CD4-positive, alpha-beta T cell (primary cell): ENCODE measurements around the gene ECHDC1. TPM values are rescaled to one million over a fixed set of nuclear protein-coding genes. Genes with fewer than 3 reads are reported as not detected.
"Not testable (repeated sequence)": the region's sequence is repeated elsewhere in the genome, so short reads cannot be mapped to it uniquely, and the experiment has no call there.

Source experiments
- ATAC-seq: fragments of 200-7000 bp; cut with Tn5 transposase; one replicate; pipeline ENCODE4 v1.10.0; 2022; ENCODE audit warnings: mild to moderate bottlenecking; ENCODE audit not compliant: poor library complexity
- CTCF ChIA-PET: fragments of 350-600 bp; sonication (Branson Sonifier 250); formaldehyde crosslinking; loops from one replicate; lab custom pipeline; 2021; ENCODE audit warnings: antibody characterized with exemption, inconsistent platforms; lab: Charles Lee
- POLR2A ChIA-PET: fragments of 350-600 bp; sonication (Branson Sonifier 250); formaldehyde crosslinking; loops from one replicate; lab custom pipeline; 2021; ENCODE audit warnings: antibody characterized with exemption, inconsistent platforms; lab: Charles Lee
- DNase-seq, 14 experiments: peaks; one replicate each; pipeline ENCODE4 v3.0.0-alpha.2; 2013 to 2020; ENCODE audit warnings: mixed read lengths in 2 of 14
- H3K27ac ChIP-seq, 2 donors: one replicate each; pipeline versions ENCODE4 v1.5.1 to v1.7.0; 2013; ENCODE audit warnings: low read length in 2 of 2, low read depth in 1 of 2, mild to moderate bottlenecking in 1 of 2
- H3K27me3 ChIP-seq, 2 experiments: 1 replicate in 1 of 2; 2 replicates in 1 of 2; pipeline versions ENCODE4 v1.6.1 to v1.7.0; 2013; ENCODE audit warnings: low read length in 2 of 2, control low read depth in 1 of 2, mild to moderate bottlenecking in 1 of 2, moderate library complexity in 1 of 2; ENCODE audit not compliant: insufficient read depth in 2 of 2, control insufficient read depth in 1 of 2
- H3K36me3 ChIP-seq: one replicate; pipeline ENCODE4 v1.6.1; 2013; ENCODE audit warnings: low read length, control low read depth; ENCODE audit not compliant: insufficient read depth
- H3K4me1 ChIP-seq: one replicate; pipeline ENCODE4 v1.6.1; 2013; ENCODE audit warnings: low read length, control low read depth; ENCODE audit not compliant: insufficient read depth
- H3K4me3 ChIP-seq: one replicate; pipeline ENCODE4 v1.5.1; 2013; ENCODE audit warnings: mild to moderate bottlenecking, low read length, moderate library complexity
- H3K9me3 ChIP-seq, 2 experiments: 1 replicate in 1 of 2; 2 replicates in 1 of 2; pipeline versions ENCODE4 v1.6.1 to v1.7.0; 2013; ENCODE audit warnings: low read length in 2 of 2, mild to moderate bottlenecking in 2 of 2, control low read depth in 1 of 2, moderate library complexity in 1 of 2; ENCODE audit not compliant: control insufficient read depth in 1 of 2, insufficient read depth in 1 of 2
- H3K27ac Mint-ChIP-seq: one replicate; pipeline ENCODE4 v1.8.0; 2020; ENCODE audit warnings: mixed read lengths
- H3K27me3 Mint-ChIP-seq: one replicate; pipeline ENCODE4 v1.8.0; 2021; ENCODE audit warnings: mixed read lengths
- H3K36me3 Mint-ChIP-seq: one replicate; pipeline ENCODE4 v1.8.0; 2021; ENCODE audit warnings: low read depth, mixed read lengths
- H3K4me1 Mint-ChIP-seq: one replicate; pipeline ENCODE4 v1.8.0; 2021; ENCODE audit warnings: low read depth, mixed read lengths
- H3K4me3 Mint-ChIP-seq: one replicate; pipeline ENCODE4 v1.8.0; 2020; ENCODE audit warnings: mild to moderate bottlenecking, mixed read lengths
- H3K9me3 Mint-ChIP-seq: one replicate; pipeline ENCODE4 v1.8.0; 2020; ENCODE audit warnings: mixed read lengths
- CTCF ChIP-seq: fragments of 200-600 bp; IDR thresholded peaks from one replicate; pipeline ENCODE4 v1.8.0; 2022; ENCODE audit warnings: antibody characterized with exemption, mild to moderate bottlenecking
- intact Hi-C, 2 experiments: fragments of 100-400 bp; cut with DNase I in 1 of 2; cut with micrococcal nuclease in 1 of 2; formaldehyde crosslinking; loops; one replicate each; pipeline versions ENCODE4 v1.15.1 to v1.9.0; 2023 to 2025; cut with DNase I, micrococcal nuclease
- total RNA-seq, 174 experiments: library from RNA in 2 of 174; stranded (reverse) in 2 of 174; gene quantifications; one replicate each; pipeline ENCODE4 v1.2.3 and lab custom pipeline; 2021 to 2026

The ECHDC1 gene
- total RNA-seq, 2 experiments from 2014 or later: 6.5 to 7.4 TPM

- no peak overlapping the region for H3K4me3 ChIP-seq
- H3K9me3 Mint-ChIP-seq: no peaks in the 10 kb centered on the region
- intact Hi-C loops: no loop called here
- no peak for TF ChIP-seq CTCF
- H3K9me3 ChIP-seq: no peaks in the 10 kb centered on the region
- no peaks in the 10 kb centered on the region for H3K36me3 Mint-ChIP-seq
- ATAC-seq (no peak), DNase-seq (no peak)
- no peak overlapping the region for H3K27ac Mint-ChIP-seq
- H3K27me3 ChIP-seq: no peaks in the 10 kb centered on the region
- ChIA-PET CTCF (interaction anchor here (1.0 kb wide), 1 partner anchor 178 kb away, joined by 4 read pairs; no protein-coding TSS in a partner anchor), POLR2A (no interaction called here)
- no peak overlapping the region for H3K4me3 Mint-ChIP-seq
- peaks cover 18% of the 10 kb centered on the region for H3K4me1 ChIP-seq
- H3K36me3 ChIP-seq: no peaks in the 10 kb centered on the region
- no peaks in the 10 kb centered on the region for H3K27me3 Mint-ChIP-seq
- H3K27ac ChIP-seq: no peak overlapping the region
- H3K4me1 Mint-ChIP-seq: peaks cover 48% of the 10 kb centered on the region
Observed at GRCh38 chr6:127338936-127339335, 4.5 kb downstream of the ECHDC1 start.

- DNase-seq (no peak), ATAC-seq (no peak)
- Mint-ChIP-seq H3K36me3 (peaks cover 20% of the 10 kb centered on the region), H3K27me3 (no peaks in the 10 kb centered on the region), H3K4me3 (no peak overlapping the region), H3K9me3 (no peaks in the 10 kb centered on the region), H3K4me1 (peaks cover 57% of the 10 kb centered on the region), H3K27ac (no peak overlapping the region)
- CTCF ChIA-PET: no interaction called here
- Histone ChIP-seq H3K4me1 (peaks cover 3% of the 10 kb centered on the region), H3K9me3 (no peaks in the 10 kb centered on the region), H3K4me3 (no peak overlapping the region), H3K27ac (no peak overlapping the region), H3K27me3 (no peaks in the 10 kb centered on the region), H3K36me3 (peaks cover 8% of the 10 kb centered on the region)
- POLR2A ChIA-PET: no interaction called here
- no peak for TF ChIP-seq CTCF
- intact Hi-C loops: no loop called here
Observed at GRCh38 chr6:127332383-127332961, 10.9 kb downstream of the ECHDC1 start.

GRCh38 chr6:127331256-127331655 is 12.2 kb downstream of the ECHDC1 start:
- H3K36me3 ChIP-seq: peaks cover 21% of the 10 kb centered on the region
- H3K27ac ChIP-seq, H3K27me3 ChIP-seq, POLR2A ChIA-PET, H3K4me3 ChIP-seq, H3K4me3 Mint-ChIP-seq, H3K27me3 Mint-ChIP-seq, H3K27ac Mint-ChIP-seq, DNase-seq, H3K9me3 Mint-ChIP-seq, ATAC-seq, H3K9me3 ChIP-seq, intact Hi-C loops, H3K4me1 ChIP-seq: not testable (repeated sequence)
- Mint-ChIP-seq H3K4me1 (peaks cover 46% of the 10 kb centered on the region), H3K36me3 (peaks cover 30% of the 10 kb centered on the region)
- CTCF ChIA-PET: interaction anchor here (0.8 kb wide), 1 partner anchor 34 kb away, joined by 3 read pairs; no protein-coding TSS in a partner anchor
